Mammary epithelial cell (primary cell): ENCODE measurements around the gene DOCK1.

ENCODE experiments used
- CTCF ChIP-seq, 2 donors: IDR thresholded peaks in 1 of 2; conservative IDR thresholded peaks in 1 of 2; 2 replicates each; pipeline ENCODE4 v1.5.1; 2011 to 2012; ENCODE audit warnings: inconsistent platforms in 2 of 2, low read length in 2 of 2, mild to moderate bottlenecking in 2 of 2, control low read depth in 1 of 2, low read depth in 1 of 2; ENCODE audit not compliant: insufficient read depth in 1 of 2; ENCODE audit errors: extremely low read depth in 1 of 2
- EZH2 ChIP-seq: IDR thresholded peaks from 2 replicates; pipeline ENCODE4 v1.6.1; 2012; ENCODE audit warnings: low read length, inconsistent platforms, borderline replicate concordance

GRCh38 chr10:127132451-127132850, 227.2 kb downstream of the DOCK1 start:
- TF ChIP-seq CTCF (conservative IDR thresholded peaks at IDR 0.05 in 1 of 2, IDR thresholded peaks at IDR 0.05 in 1 of 2; ENCODE audit: extremely low read depth in 1 of 2, insufficient read depth in 1 of 2, low read depth in 1 of 2, low read length in 2 of 2) = no peak
- no peak for TF ChIP-seq EZH2
